BLaER1 (cell line): ENCODE measurements around the gene MAP4K2.

Experiments
- H3K27ac ChIP-seq: shearing (Covaris generic); formaldehyde crosslinking; 2 replicates; pipeline ENCODE4 v1.8.1; 2022
- H3K27me3 ChIP-seq: shearing (Covaris generic); formaldehyde crosslinking; 2 replicates; pipeline ENCODE4 v1.8.1; 2022
- H3K36me3 ChIP-seq: shearing (Covaris generic); formaldehyde crosslinking; 2 replicates; pipeline ENCODE4 v1.8.1; 2022
- H3K4me1 ChIP-seq: shearing (Covaris generic); formaldehyde crosslinking; 2 replicates; pipeline ENCODE4 v1.8.1; 2022
- H3K4me2 ChIP-seq: shearing (Covaris generic); formaldehyde crosslinking; 2 replicates; pipeline ENCODE4 v1.8.1; 2022
- H3K4me3 ChIP-seq: shearing (Covaris generic); formaldehyde crosslinking; 2 replicates; pipeline ENCODE4 v1.8.1; 2022
- H3K9ac ChIP-seq: shearing (Covaris generic); formaldehyde crosslinking; 2 replicates; pipeline ENCODE4 v1.8.1; 2022
- H3K9me3 ChIP-seq: shearing (Covaris generic); formaldehyde crosslinking; 2 replicates; pipeline ENCODE4 v1.8.1; 2022
- H4K20me1 ChIP-seq: shearing (Covaris generic); formaldehyde crosslinking; 2 replicates; pipeline ENCODE4 v1.8.1; 2022
- Cebpa-rat ChIP-seq: shearing (Covaris generic); IDR thresholded peaks from 2 replicates; pipeline ENCODE4 v1.8.1; 2022

Gene MAP4K2

GRCh38 chr11:64845129-64845775, 42.2 kb upstream of the MAP4K2 start:
- Histone ChIP-seq H3K9ac (0 out of 2 replicates have a peak overlapping the region, but pooled peaks have one; percentile 45), H3K4me3 (peak overlapping the region; percentile 65), H3K27me3 (peaks cover 10% of the 10 kb centered on the region), H3K36me3 (no peaks in the 10 kb centered on the region), H3K9me3 (no peaks in the 10 kb centered on the region), H3K27ac (no peak overlapping the region), H3K4me1 (peaks cover 64% of the 10 kb centered on the region), H3K4me2 (peak overlapping the region; percentile 84), H4K20me1 (0 out of 2 replicates have a peak, but pooled peaks cover 4% of the 10 kb centered on the region)
- no peak for TF ChIP-seq Cebpa-rat

GRCh38 chr11:64844330-64845128, 41.5 kb upstream of the MAP4K2 start, which contains the start of gene CDC42BPG:
TSS of gene CDC42BPG (minus strand) at chr11:64844653. CDS start at chr11:64844569, 84 bp downstream.
- peak within 1 kb of the TSS; percentile 65 for H3K4me3 ChIP-seq
- H3K4me2 ChIP-seq, result peak within 1 kb of the TSS; percentile 84
- peak within 1 kb of the TSS; percentile 55; the same call in 1 of the 2 replicates for H3K27ac ChIP-seq
- 0 out of 2 replicates have a peak, but pooled peaks cover 4% of the 10 kb centered on the region for H4K20me1 ChIP-seq
- no peaks in the 10 kb centered on the region for H3K9me3 ChIP-seq
- peak within 1 kb of the TSS; percentile 45; the same call in 1 of the 2 replicates for H3K9ac ChIP-seq
- no peak for TF ChIP-seq Cebpa-rat
- H3K36me3 ChIP-seq, result no peaks in the 10 kb centered on the region
- peaks cover 57% of the 10 kb centered on the region for H3K4me1 ChIP-seq
- peaks cover 10% of the 10 kb centered on the region for H3K27me3 ChIP-seq

DNA sequence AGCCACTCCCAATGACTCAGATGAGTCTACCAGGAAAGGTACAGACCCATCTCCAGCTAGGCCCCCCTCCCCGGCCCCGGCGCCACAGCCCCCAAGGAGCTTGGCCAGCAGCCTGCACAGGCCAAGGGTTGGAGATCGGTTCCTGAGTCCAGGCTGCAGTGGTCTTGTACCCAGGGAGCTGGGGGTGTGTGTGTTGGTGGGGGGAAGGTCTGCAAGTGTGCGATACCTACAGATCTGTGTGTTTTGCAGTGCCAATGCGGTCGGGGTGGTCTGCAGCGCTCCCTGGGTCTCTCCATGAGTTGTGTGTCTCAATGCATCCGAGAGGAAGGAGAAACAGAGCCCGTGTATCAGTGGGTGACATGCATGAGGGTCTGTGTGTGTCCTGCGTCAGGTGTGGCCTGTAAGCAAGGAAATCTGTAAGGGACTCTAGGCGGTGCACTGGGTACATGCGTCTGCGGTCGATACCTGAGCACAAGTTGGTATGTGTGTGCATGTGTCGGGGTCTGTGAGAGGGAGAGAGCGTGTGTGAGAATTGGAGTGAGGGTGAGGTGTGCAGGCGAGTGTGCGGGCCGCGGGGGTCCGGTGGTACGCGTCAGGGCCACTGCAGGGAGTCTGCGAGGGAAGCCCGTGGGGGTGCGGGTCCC, 40.8 kb upstream of the MAP4K2 start:
- H3K9ac ChIP-seq, result peak overlapping the region; percentile 45; the same call in 1 of the 2 replicates
- H3K27ac ChIP-seq, result no peak overlapping the region
- H3K36me3 ChIP-seq, result no peaks in the 10 kb centered on the region
- H3K27me3 ChIP-seq, result peaks cover 10% of the 10 kb centered on the region
- H3K9me3 ChIP-seq, result no peaks in the 10 kb centered on the region
- H4K20me1 ChIP-seq, result 0 out of 2 replicates have a peak, but pooled peaks cover 4% of the 10 kb centered on the region
- H3K4me3 ChIP-seq, result peak overlapping the region; percentile 65
- H3K4me2 ChIP-seq, result peak overlapping the region; percentile 84
- TF ChIP-seq Cebpa-rat, result no peak
- H3K4me1 ChIP-seq, result peaks cover 50% of the 10 kb centered on the region

DNA sequence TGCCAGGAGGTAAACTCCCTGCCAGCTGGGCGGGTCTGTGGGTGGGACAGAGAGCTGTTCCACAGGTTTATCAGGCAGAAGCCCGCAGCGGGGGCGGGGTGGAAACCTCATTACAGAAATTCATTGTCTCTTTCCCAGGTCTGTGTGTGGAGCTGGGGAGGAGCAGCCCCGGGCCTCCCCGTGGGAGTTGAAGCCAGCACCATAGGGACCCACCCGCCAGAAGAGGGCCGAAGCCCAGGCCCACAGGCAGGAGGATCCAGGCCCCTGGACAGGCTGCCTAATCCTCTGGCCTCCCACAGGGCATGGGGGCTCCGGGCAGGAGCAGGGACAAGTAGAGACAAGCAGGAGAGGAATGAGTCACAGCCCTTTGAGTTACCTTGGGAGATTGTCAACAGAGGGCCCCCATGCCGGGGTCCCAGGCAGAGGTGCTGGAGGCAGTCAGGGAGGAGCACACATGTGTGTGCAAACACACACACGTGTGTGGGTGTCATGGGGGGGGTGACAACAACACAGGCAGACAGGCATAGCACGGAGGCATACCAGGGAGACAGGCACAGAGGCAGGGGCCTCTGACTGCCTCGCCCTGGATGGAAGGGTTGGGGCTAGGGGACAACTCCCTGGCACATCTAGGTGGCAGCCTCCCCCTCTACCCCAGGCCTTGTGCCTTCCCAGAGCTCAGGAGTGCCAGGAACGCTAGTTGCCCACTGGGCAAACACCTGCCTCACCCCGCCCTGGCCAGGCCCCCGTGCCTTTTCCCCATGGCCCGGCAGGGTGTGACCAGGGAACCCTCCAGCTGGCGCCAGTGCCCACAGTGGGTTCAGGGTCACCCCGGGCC, 40.1 kb upstream of the MAP4K2 start:
- H3K4me3 ChIP-seq, result no peak overlapping the region
- H3K4me2 ChIP-seq, result peak overlapping the region; percentile 84
- no peaks in the 10 kb centered on the region for H3K36me3 ChIP-seq
- 0 out of 2 replicates have a peak, but pooled peaks cover 4% of the 10 kb centered on the region for H4K20me1 ChIP-seq
- peaks cover 10% of the 10 kb centered on the region for H3K27me3 ChIP-seq
- no peaks in the 10 kb centered on the region for H3K9me3 ChIP-seq
- no peak overlapping the region for H3K27ac ChIP-seq
- TF ChIP-seq Cebpa-rat, result no peak
- H3K9ac ChIP-seq, result no peak overlapping the region
- H3K4me1 ChIP-seq, result peaks cover 42% of the 10 kb centered on the region

- no peak overlapping the region for H3K9ac ChIP-seq
- no peaks in the 10 kb centered on the region for H3K36me3 ChIP-seq
These were observed 39.3 kb upstream of the MAP4K2 start for GRCh38 chr11:64842366-64842759.

GRCh38 chr11:64841592-64842365, 38.8 kb upstream of the MAP4K2 start:
- H3K27ac ChIP-seq, result no peak overlapping the region
- no peak for TF ChIP-seq Cebpa-rat
- H4K20me1 ChIP-seq, result peaks cover 8% of the 10 kb centered on the region; the same call in 1 of the 2 replicates
- H3K9me3 ChIP-seq, result no peaks in the 10 kb centered on the region
- H3K4me1 ChIP-seq, result peaks cover 42% of the 10 kb centered on the region
- no peak overlapping the region for H3K9ac ChIP-seq
- H3K27me3 ChIP-seq, result peaks cover 10% of the 10 kb centered on the region
- H3K36me3 ChIP-seq, result no peaks in the 10 kb centered on the region
- no peak overlapping the region for H3K4me2 ChIP-seq
- no peak overlapping the region for H3K4me3 ChIP-seq

More at GRCh38 chr11:64842366-64842759, 39.3 kb upstream of the MAP4K2 start:
- Histone ChIP-seq H3K27ac (no peak overlapping the region), H3K4me3 (no peak overlapping the region), H3K9me3 (no peaks in the 10 kb centered on the region), H4K20me1 (0 out of 2 replicates have a peak, but pooled peaks cover 4% of the 10 kb centered on the region), H3K4me2 (peak overlapping the region; percentile 84; the same call in 1 of the 2 replicates), H3K4me1 (peaks cover 42% of the 10 kb centered on the region), H3K27me3 (peaks cover 10% of the 10 kb centered on the region)
- TF ChIP-seq Cebpa-rat, result no peak

GRCh38 chr11:64839887-64840782, 37.1 kb upstream of the MAP4K2 start:
- H3K36me3 ChIP-seq, result no peaks in the 10 kb centered on the region
- peaks cover 20% of the 10 kb centered on the region; the same call in 1 of the 2 replicates for H4K20me1 ChIP-seq
- H3K4me3 ChIP-seq, result no peak overlapping the region
- H3K27ac ChIP-seq, result no peak overlapping the region
- TF ChIP-seq Cebpa-rat, result no peak
- peaks cover 10% of the 10 kb centered on the region for H3K27me3 ChIP-seq
- H3K9me3 ChIP-seq, result no peaks in the 10 kb centered on the region
- no peak overlapping the region for H3K4me2 ChIP-seq
- no peak overlapping the region for H3K9ac ChIP-seq
- H3K4me1 ChIP-seq, result peaks cover 51% of the 10 kb centered on the region
